ENCODE results near the gene ZPLD1. TPM values are rescaled to one million over a fixed set of nuclear protein-coding genes. Genes with fewer than 3 reads are reported as not detected.

Gene ZPLD1
- total and polyA plus RNA-seq, 12 donors: 0.06 to 0.10 TPM; not detected in 10

- Histone ChIP-seq H3K9me3 (replicated peaks in 1 of 3) (no peaks in the 10 kb centered on the region), H3K27ac (no peak overlapping the region), H3K4me1 (replicated peaks in 1 of 2) (no peaks in the 10 kb centered on the region), H3K4me3 (no peak overlapping the region), H3K36me3 (replicated peaks in 1 of 2) (no peaks in the 10 kb centered on the region), H3K27me3 (no peaks in the 10 kb centered on the region)
- TF ChIP-seq CTCF (IDR thresholded peaks at IDR 0.05) (no peak), POLR2A (IDR thresholded peaks at IDR 0.05) (no peak)
- 62 to 70% (median 68%) methylated on average over 3 of the region's 3 CpGs for WGBS, 4 donors
- DNase-seq: no peak
- intact Hi-C loops (cut with DNase I): no loop called here
These were observed 62.8 kb downstream of the ZPLD1 start for GRCh38 chr3:102497571-102497970.

GRCh38 chr3:102505542-102505941, 70.7 kb downstream of the ZPLD1 start:
- intact Hi-C loops (cut with DNase I): no loop called here
- no peaks in the 10 kb centered on the region for H3K27me3 ChIP-seq
- no peak for TF ChIP-seq CTCF (IDR thresholded peaks at IDR 0.05)
- WGBS, 4 donors: 49 to 92% (median 67%) methylated on average over 1 to 2 of the region's 2 CpGs
- no peaks in the 10 kb centered on the region for H3K9me3 ChIP-seq (replicated peaks in 1 of 3)
- DNase-seq: no peak
- H3K27ac ChIP-seq: no peak overlapping the region
- no peaks in the 10 kb centered on the region for H3K36me3 ChIP-seq (replicated peaks in 1 of 2)
- H3K4me1 ChIP-seq (replicated peaks in 1 of 2): no peaks in the 10 kb centered on the region
- no peak overlapping the region for H3K4me3 ChIP-seq

- intact Hi-C loops (cut with DNase I): no loop called here
- Histone ChIP-seq H3K27ac (no peak overlapping the region), H3K36me3 (replicated peaks in 1 of 2) (no peaks in the 10 kb centered on the region), H3K9me3 (replicated peaks in 1 of 3) (no peaks in the 10 kb centered on the region), H3K27me3 (no peaks in the 10 kb centered on the region), H3K4me3 (no peak overlapping the region), H3K4me1 (replicated peaks in 1 of 2) (no peaks in the 10 kb centered on the region)
- WGBS, 4 donors: 71 to 82% (median 79%) methylated on average over 3 of the region's 3 CpGs
- DNase-seq: no peak
- TF ChIP-seq POLR2A (IDR thresholded peaks at IDR 0.05) (no peak), CTCF (IDR thresholded peaks at IDR 0.05) (no peak)
These were observed 75.8 kb downstream of the ZPLD1 start for GRCh38 chr3:102510663-102511062.

- WGBS, 4 donors: 73 to 85% (median 76%) methylated on average over 1 of the region's 1 CpG
- no peak for DNase-seq
- H3K27me3 ChIP-seq: no peaks in the 10 kb centered on the region
These were observed 76.4 kb downstream of the ZPLD1 start for GRCh38 chr3:102511168-102511567.

More at GRCh38 chr3:102511168-102511567, 76.4 kb downstream of the ZPLD1 start:
- no peaks in the 10 kb centered on the region for H3K9me3 ChIP-seq (replicated peaks in 1 of 3)
- H3K4me3 ChIP-seq: no peak overlapping the region
- intact Hi-C loops (cut with DNase I): no loop called here
- no peak for TF ChIP-seq POLR2A (IDR thresholded peaks at IDR 0.05)
- no peak for TF ChIP-seq CTCF (IDR thresholded peaks at IDR 0.05)
- H3K4me1 ChIP-seq (replicated peaks in 1 of 2): no peaks in the 10 kb centered on the region
- no peak overlapping the region for H3K27ac ChIP-seq
- H3K36me3 ChIP-seq (replicated peaks in 1 of 2): no peaks in the 10 kb centered on the region

Data from adrenal gland (tissue), 12 donors.